ENCODE data around the gene TBC1D3I.

Gene TBC1D3I

GRCh38 chr17:36205637-36206485, 58.5 kb downstream of the TBC1D3I start:
- no peak for DNase-seq

- DNase-seq = no peak
These were observed 59.5 kb downstream of the TBC1D3I start for GRCh38 chr17:36204724-36205500.
